Esophagus mucosa (tissue), 1 donor: ENCODE results near the gene MUC6. TPM values are rescaled to one million over a fixed set of nuclear protein-coding genes. Genes with fewer than 3 reads are reported as not detected.

Source experiments
- ATAC-seq: fragments of 200-7000 bp; cut with Tn5 transposase; one replicate; pipeline ENCODE4 v1.9.1; 2020
- total RNA-seq: library from RNA; stranded (reverse); gene quantifications from one replicate; pipeline ENCODE4 v1.2.4, GENCODE V29; 2023
- donor health status: DM: yes; HTN: yes; CAD: no.

The MUC6 gene
- total RNA-seq, 1 donor from 2014 or later: not detected

GRCh38 chr11:1071571-1072115, 35.1 kb upstream of the MUC6 start:
- ATAC-seq: no peak

- no peak for ATAC-seq
Measured at GRCh38 chr11:1070594-1071462, 34.3 kb upstream of the MUC6 start.

GRCh38 chr11:1069740-1070139, 33.2 kb upstream of the MUC6 start:
- no peak for ATAC-seq

- ATAC-seq: no peak
Measured at GRCh38 chr11:1067812-1068496, 31.4 kb upstream of the MUC6 start.

DNA sequence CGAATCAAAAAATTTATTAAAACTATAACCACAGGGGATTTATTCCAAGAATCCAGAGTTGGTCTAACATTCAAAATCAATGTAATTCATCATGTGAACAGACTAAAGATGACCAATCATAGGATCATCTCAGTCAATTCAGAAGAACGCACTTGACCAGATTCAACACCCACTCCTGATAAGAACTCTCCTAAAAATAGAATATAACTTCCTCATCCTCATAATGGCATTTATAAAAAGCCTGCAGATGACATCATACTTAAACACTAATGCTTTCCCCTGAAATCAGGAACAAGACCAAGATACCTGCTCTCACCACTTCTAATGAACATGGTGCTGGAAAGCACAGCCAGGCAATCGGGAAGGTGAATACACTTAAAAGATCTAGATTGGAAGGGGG, 27.6 kb upstream of the MUC6 start:
- no peak for ATAC-seq

DNA sequence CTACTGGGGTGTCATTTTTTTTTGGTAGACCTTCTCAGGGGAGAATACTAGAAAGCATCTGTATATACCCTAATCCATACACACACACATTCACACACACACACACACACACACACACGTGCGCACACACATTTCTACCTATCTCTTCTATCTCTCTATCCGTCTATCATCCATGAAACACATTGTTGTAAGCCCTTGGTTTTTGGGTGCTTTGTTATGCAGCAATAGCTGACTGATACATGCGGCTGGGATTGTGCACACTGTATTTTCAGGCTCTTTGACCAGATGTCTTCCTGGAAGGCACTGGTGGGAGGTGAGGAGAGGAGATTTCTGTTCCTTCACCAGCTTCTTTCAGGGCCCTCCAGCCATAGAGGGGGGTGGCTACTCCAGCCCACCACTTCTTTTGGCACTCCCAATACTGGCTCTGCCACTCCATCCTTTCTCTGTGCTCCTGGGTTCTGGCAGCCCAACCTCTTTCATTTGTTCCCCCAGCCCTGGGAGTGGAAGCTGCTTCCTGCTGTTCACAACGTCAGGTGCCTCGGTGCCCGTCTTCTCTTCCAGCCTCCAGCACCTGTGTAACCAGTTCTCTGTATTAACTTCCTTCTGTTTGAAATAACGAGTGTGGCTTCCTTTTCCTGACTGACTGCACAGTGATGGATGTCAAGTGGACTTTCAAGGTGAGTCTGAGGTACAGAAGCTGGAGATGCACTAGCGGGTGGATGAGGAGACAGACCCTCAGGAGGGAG, 25.7 kb upstream of the MUC6 start:
- peak; percentile 66 for ATAC-seq

DNA sequence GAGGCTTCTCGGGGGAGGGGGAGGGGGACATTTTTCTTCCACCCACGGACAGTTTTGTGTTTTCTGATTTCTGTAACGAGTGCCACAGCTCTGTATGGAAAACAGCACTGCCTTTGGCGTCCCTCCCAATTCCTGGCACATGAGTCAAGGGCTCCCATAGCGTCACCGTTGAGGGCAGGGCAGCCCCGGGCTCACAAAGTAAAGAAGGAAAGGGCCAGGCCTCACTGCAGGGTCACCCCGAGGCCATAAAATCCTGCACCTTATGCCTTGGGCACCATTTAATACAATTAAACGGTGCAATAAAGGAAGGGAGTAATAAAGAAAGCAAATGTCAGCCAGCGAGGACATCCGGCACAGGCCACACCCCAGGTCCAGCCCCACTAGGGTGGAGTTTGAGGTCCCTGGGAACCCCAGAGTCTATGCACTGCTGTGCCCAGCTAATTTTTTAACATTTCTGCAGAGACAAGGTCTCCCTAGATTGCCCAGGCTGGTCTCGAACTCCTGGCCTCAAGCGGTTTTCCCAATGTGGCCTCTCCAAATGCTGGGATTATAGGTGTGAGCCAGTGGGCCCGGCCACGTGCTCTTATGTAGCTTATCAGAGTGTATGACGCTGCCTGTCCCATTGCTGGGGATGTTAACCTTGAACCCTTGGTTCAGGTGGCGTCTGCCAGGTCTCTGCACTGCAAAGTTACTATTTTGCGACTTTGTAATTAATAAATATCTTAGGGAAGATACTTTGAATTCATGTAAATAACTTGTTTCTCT, 24.5 kb upstream of the MUC6 start:
- ATAC-seq: peak; percentile 92

DNA sequence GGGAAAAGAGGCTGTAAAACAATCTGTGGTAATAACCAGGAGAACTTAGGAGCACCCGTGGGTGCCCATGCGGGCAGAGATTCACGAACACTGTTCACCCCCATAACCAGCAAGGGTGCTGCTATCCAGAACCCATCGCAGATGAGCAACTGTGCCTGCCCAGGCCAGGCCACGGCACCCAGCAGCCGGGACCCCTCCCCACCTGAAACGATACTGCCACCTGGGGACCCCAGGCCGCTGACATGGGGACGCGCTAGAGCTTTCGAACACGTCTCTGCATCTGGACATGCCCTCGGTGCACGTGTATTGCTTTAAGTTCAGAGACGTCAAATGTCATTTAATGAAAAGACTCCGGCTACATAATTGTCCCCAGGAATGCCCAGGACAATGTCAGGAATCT, 23.9 kb upstream of the MUC6 start:
- no peak for ATAC-seq

- ATAC-seq: no peak
Measured at GRCh38 chr11:1059759-1060158, 23.2 kb upstream of the MUC6 start.

- no peak for ATAC-seq
Measured at GRCh38 chr11:1057806-1058205, 21.3 kb upstream of the MUC6 start.

GRCh38 chr11:1055990-1056771, 19.7 kb upstream of the MUC6 start:
- no peak for ATAC-seq

DNA sequence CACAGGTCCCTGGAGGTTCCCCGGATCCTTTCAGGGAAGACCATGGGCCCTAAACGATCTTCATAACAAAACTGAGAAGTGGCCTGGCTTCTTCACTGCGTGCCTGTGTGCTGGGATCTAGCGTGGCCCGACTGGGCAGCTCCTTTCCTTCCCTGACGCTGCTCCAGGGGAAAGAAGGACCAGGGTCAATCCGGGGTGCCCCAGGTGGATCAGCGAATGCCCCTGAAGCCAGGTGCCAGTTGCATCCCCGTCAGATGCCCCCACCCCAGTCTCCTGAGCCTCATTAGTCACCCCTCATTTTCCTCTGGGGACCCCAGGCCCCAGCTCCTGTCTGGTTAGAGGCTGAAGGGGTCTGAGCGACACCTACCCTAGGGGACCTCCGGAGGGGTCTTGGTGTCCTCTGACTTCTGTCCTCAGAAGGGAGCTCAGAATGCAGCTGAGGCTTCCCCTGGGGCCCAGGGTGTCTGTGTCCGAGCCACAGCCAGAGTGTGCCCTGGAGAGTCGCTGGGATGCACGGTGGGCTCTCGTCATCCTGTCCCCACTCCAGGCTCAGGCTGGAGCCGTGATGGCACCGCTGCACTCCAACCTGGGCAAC, 18.7 kb upstream of the MUC6 start:
- no peak for ATAC-seq

- ATAC-seq: no peak
Measured at GRCh38 chr11:1054143-1055108, 17.9 kb upstream of the MUC6 start.

GRCh38 chr11:1053121-1053901, 16.8 kb upstream of the MUC6 start:
- no peak for ATAC-seq

DNA sequence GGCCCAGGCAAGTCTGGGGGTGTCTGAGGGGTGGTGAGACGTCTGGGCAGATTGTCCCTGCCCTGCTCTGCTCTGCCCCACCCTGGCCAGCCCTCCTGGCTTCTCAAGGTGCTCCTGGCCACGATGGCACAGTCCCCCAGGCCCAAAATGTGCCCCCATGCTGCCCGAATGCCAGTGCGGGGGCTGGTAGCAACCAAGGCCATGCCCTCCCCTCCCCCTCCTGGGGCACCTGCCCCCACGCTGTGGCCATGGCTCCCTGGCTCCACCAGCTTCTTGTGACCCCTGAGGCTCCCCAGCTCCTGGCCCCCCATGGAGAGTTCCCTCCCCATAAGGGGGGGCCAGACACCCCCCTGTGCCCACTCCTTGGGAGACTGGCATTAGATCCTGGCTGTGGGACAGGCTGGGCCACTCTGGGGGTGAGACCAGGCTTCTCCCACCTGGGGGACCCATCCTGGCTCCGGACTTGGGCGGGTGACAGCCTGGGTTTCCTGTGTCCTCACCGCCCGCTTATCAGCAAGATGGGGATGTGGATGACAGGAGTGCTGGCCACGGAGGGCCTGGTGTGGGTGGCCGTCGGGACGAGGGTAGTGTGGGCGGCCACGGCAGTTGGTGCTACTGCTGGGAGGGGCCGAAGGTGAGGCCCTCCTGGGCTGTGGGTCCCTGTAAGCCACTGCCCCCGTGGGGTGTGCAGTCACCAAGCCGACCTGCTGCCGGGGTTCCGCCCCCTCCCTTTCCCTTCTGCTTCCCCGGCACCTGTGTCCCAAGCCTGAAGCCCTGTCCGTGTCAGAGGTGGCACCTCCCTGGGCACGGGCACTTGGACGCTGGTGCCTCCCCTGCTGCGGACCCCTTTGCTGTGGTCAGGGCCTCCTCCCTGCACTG, 15.9 kb upstream of the MUC6 start:
- no peak for ATAC-seq

DNA sequence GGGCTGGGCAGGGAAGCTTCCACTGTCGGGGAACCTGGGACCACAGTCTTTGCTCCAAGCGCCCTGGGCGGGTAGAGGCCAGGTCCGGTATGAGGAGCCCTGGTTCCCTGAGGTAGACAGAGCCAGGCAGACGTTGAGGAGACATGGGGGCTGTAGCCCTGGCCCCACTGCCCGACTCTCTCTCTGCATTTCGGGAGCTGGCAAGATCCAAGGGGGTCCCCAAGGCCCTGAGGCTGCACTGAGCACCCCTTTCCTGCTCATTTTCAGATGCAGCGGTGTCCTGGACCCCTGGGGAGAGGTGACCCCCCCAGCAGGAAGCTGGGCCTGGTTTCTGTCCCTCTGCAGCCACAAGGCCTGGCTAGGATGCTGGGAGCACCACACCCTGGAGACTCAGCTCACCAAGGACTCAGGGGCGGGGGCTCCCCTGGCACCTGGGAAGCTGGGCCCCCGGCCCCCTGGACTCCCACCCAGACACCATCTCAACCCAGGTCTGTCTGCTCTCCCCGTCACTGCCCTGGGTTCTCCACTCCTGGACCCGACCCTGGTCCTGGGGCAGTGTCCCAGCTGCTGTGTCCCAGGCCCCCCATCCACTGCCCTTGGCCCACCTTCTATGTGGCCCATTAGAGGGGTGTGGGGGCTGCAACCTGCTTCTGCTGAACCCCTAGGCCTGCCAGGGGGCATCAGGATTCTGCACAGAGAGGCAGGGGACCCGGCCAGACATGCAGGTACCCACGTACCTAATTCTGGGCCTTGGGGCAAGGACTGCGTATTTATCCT, 15.0 kb upstream of the MUC6 start:
- ATAC-seq: no peak
